Measurements from ENCODE around the gene SAMD13.

SAMD13 gene

DNA sequence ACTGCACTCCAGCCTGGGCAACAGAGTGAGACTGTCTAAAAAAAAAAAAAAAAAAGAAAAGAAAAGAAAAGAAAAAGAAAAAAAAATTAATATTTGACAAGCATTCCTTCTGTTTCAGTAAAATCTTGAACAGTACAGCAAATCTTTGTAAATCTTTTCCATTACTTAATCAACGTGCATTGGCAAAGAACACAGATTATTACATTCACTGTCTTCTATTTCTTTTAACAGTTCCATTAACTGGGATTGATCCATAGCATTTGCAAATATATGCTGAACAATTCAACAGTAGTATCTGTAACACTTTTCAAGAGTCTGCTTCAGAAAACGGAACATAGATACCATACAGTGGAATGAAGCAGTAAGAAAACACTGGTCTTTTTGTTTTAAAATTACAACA, 9.8 kb downstream of the SAMD13 start:
- WGBS (ENCODE audit: extremely low coverage, insufficient coverage, insufficient read length), result no CpG with 5 or more reads among the region's 2 CpGs
- no peak overlapping the region for H3K14ac ChIP-seq (ENCODE audit: low read length)
- no peak overlapping the region for H2BK5ac ChIP-seq (ENCODE audit: low read depth, low read length, poor library complexity)
- no peak overlapping the region for H3K4me2 ChIP-seq (ENCODE audit: low read length)
- H3K36me3 ChIP-seq (ENCODE audit: control insufficient read depth in 1 of 2, insufficient read depth in 2 of 2, low read length in 2 of 2), result no peaks in the 10 kb centered on the region
- H2AK5ac ChIP-seq (ENCODE audit: low read length), result no peak overlapping the region
- no peak overlapping the region for H4K8ac ChIP-seq (ENCODE audit: low read depth, low read length)
- H3K9ac ChIP-seq (ENCODE audit: low read length), result no peak overlapping the region
- H3K23ac ChIP-seq (ENCODE audit: low read length), result no peak overlapping the region
- H3K9me3 ChIP-seq (ENCODE audit: insufficient read depth, low read depth, low read length), result no peaks in the 10 kb centered on the region
- no peak overlapping the region for H2BK120ac ChIP-seq (ENCODE audit: insufficient read depth, low read length, poor library complexity)
- H3K18ac ChIP-seq (ENCODE audit: low read length), result no peak overlapping the region
- no peak overlapping the region for H3K4me3 ChIP-seq (ENCODE audit: low read depth, low read length)
- no peaks in the 10 kb centered on the region for H3K4me1 ChIP-seq (ENCODE audit: control insufficient read depth in 1 of 2, insufficient read depth in 2 of 2, low read length in 2 of 2)
- no peak overlapping the region for H3K27ac ChIP-seq (ENCODE audit: low read depth, low read length)
- no peaks in the 10 kb centered on the region for H3K27me3 ChIP-seq (ENCODE audit: insufficient read depth, low read length)
- no peaks in the 10 kb centered on the region for H3K79me2 ChIP-seq (ENCODE audit: control insufficient read depth, insufficient read depth, low read length, poor library complexity)
- no peak for DNase-seq
- H3K4ac ChIP-seq (ENCODE audit: low read depth, low read length), result no peak overlapping the region
- no peak overlapping the region for H4K12ac ChIP-seq (ENCODE audit: low read depth, low read length)
- no peak overlapping the region for H2AFZ ChIP-seq (ENCODE audit: insufficient read depth, low read length, poor library complexity)
- no peak overlapping the region for H2BK12ac ChIP-seq (ENCODE audit: low read length)
- H3K79me1 ChIP-seq (ENCODE audit: low read length), result no peaks in the 10 kb centered on the region
- no peak overlapping the region for H4K91ac ChIP-seq (ENCODE audit: low read depth, low read length)

DNA sequence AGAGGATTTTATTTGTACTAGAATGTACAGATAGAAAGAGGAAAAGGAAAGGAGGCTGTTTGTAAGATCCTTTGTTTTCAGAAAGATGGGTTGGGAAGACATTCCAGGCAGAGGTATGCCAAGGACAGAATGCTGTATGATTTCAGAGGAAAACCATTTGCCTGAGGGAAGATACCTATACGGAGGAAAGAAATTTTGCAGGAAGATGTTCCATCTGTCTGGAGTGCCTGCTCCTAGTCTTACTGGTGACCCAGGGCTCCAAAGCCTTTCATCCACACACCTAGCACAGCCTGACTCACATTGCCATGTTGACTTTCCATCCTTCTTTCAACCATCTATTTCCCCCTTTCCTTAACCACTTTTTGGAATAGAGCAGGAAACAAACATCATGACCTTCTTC, 18.2 kb downstream of the SAMD13 start:
- Histone ChIP-seq H3K23ac (ENCODE audit: low read length) (no peak overlapping the region), H3K14ac (ENCODE audit: low read length) (no peak overlapping the region), H2AK5ac (ENCODE audit: low read length) (no peak overlapping the region), H3K79me2 (ENCODE audit: control insufficient read depth, insufficient read depth, low read length, poor library complexity) (no peaks in the 10 kb centered on the region), H3K9ac (ENCODE audit: low read length) (no peak overlapping the region), H2AFZ (ENCODE audit: insufficient read depth, low read length, poor library complexity) (no peak overlapping the region), H2BK120ac (ENCODE audit: insufficient read depth, low read length, poor library complexity) (no peak overlapping the region), H3K9me3 (ENCODE audit: insufficient read depth, low read depth, low read length) (no peaks in the 10 kb centered on the region), H3K4me1 (ENCODE audit: control insufficient read depth in 1 of 2, insufficient read depth in 2 of 2, low read length in 2 of 2) (peaks cover 3 to 4% of the 10 kb centered on the region in 2 experiments), H3K4me3 (ENCODE audit: low read depth, low read length) (no peak overlapping the region), H4K12ac (ENCODE audit: low read depth, low read length) (no peak overlapping the region), H3K36me3 (ENCODE audit: control insufficient read depth in 1 of 2, insufficient read depth in 2 of 2, low read length in 2 of 2) (no peaks in the 10 kb centered on the region), H3K18ac (ENCODE audit: low read length) (no peak overlapping the region), H3K79me1 (ENCODE audit: low read length) (no peaks in the 10 kb centered on the region), H3K27ac (ENCODE audit: low read depth, low read length) (no peak overlapping the region), H3K4ac (ENCODE audit: low read depth, low read length) (no peak overlapping the region), H4K8ac (ENCODE audit: low read depth, low read length) (no peak overlapping the region), H4K91ac (ENCODE audit: low read depth, low read length) (no peak overlapping the region), H3K27me3 (ENCODE audit: insufficient read depth, low read length) (no peaks in the 10 kb centered on the region), H2BK12ac (ENCODE audit: low read length) (no peak overlapping the region), H3K4me2 (ENCODE audit: low read length) (no peak overlapping the region), H2BK5ac (ENCODE audit: low read depth, low read length, poor library complexity) (no peak overlapping the region)
- no CpG with 5 or more reads among the region's 1 CpG for WGBS (ENCODE audit: extremely low coverage, insufficient coverage, insufficient read length)
- DNase-seq, result peak; percentile 41 to 90

DNA sequence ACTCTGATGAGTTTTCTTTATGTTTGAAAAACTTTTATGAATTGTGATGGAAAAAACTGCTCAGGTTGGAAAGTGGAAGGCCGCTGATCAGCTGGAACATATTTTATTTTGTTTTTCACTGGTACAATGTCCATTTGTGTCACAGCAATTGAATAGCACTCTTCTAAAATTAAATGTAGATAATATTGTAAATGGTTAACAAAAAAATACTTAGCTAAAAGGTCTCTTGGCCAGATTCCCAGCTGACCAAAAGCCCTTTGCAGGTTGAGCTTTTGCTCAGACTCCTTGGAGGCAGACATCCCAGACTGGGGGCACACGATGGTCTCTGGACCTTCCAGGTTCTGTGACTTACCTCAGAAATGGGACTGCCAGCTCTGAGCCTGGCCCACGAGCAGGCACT, 26.3 kb downstream of the SAMD13 start:
- Histone ChIP-seq H3K4me3 (ENCODE audit: low read depth, low read length) (no peak overlapping the region), H4K12ac (ENCODE audit: low read depth, low read length) (no peak overlapping the region), H2AFZ (ENCODE audit: insufficient read depth, low read length, poor library complexity) (no peak overlapping the region), H3K79me2 (ENCODE audit: control insufficient read depth, insufficient read depth, low read length, poor library complexity) (no peaks in the 10 kb centered on the region), H3K18ac (ENCODE audit: low read length) (no peak overlapping the region), H3K4me2 (ENCODE audit: low read length) (no peak overlapping the region), H3K23ac (ENCODE audit: low read length) (no peak overlapping the region), H2BK5ac (ENCODE audit: low read depth, low read length, poor library complexity) (no peak overlapping the region), H3K79me1 (ENCODE audit: low read length) (no peaks in the 10 kb centered on the region), H2BK120ac (ENCODE audit: insufficient read depth, low read length, poor library complexity) (no peak overlapping the region), H3K9ac (ENCODE audit: low read length) (no peak overlapping the region), H4K8ac (ENCODE audit: low read depth, low read length) (no peak overlapping the region), H3K27me3 (ENCODE audit: insufficient read depth, low read length) (no peaks in the 10 kb centered on the region), H3K27ac (ENCODE audit: low read depth, low read length) (no peak overlapping the region), H2AK5ac (ENCODE audit: low read length) (no peak overlapping the region), H3K4ac (ENCODE audit: low read depth, low read length) (no peak overlapping the region), H3K14ac (ENCODE audit: low read length) (no peak overlapping the region), H3K9me3 (ENCODE audit: insufficient read depth, low read depth, low read length) (peaks cover 4% of the 10 kb centered on the region), H2BK12ac (ENCODE audit: low read length) (no peak overlapping the region), H3K36me3 (ENCODE audit: control insufficient read depth in 1 of 2, insufficient read depth in 2 of 2, low read length in 2 of 2) (no peaks in the 10 kb centered on the region), H3K4me1 (ENCODE audit: control insufficient read depth in 1 of 2, insufficient read depth in 2 of 2, low read length in 2 of 2) (no peaks in the 10 kb centered on the region), H4K91ac (ENCODE audit: low read depth, low read length) (no peak overlapping the region)
- no peak for DNase-seq
- WGBS (ENCODE audit: extremely low coverage, insufficient coverage, insufficient read length), result no CpG with 5 or more reads among the region's 3 CpGs

DNA sequence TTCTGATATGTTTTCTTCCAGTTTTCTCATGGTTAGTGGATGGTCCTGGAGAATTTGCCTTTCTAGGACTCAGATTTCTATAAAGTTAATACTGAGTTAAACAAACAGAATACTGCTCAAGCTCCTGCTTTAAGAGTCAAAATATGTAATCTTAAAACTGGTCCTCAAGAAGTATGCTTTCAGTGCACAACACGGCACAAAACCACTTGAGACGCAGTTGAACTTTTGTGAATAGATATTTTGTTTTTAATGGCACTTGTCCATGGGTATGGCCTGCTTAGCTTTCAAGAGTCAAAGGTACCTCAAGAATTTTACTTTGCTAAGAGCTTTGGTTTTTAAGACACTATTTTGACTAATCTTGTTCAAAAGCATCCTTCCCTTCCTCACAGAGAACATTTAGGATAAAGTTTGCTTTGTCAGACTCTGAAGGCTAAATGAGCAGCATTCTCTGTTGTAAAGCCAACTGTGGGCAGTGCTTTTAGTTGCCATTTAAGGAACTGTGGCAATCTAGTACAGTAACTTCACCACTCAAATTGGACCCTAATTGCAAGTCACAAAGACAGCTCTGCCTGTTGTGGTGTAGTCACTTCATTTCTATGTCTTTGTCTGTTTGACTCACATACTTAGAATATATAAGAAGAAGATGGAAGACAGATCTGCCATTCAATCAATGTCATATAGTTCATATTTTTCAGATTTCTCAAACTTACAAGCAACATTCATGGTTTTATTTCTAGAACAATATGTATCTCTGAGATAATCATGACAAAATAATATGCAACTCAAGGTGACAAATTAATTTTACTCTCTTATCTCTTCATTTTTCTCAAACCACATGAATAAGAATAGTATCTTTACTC, 28.8 kb downstream of the SAMD13 start:
- no peak overlapping the region for H3K9ac ChIP-seq (ENCODE audit: low read length)
- H2BK120ac ChIP-seq (ENCODE audit: insufficient read depth, low read length, poor library complexity), result no peak overlapping the region
- H3K9me3 ChIP-seq (ENCODE audit: insufficient read depth, low read depth, low read length), result peaks cover 4% of the 10 kb centered on the region
- H3K18ac ChIP-seq (ENCODE audit: low read length), result no peak overlapping the region
- no peaks in the 10 kb centered on the region for H3K79me1 ChIP-seq (ENCODE audit: low read length)
- no peak for DNase-seq
- no peak overlapping the region for H2AK5ac ChIP-seq (ENCODE audit: low read length)
- H3K4me2 ChIP-seq (ENCODE audit: low read length), result no peak overlapping the region
- H3K4me3 ChIP-seq (ENCODE audit: low read depth, low read length), result no peak overlapping the region
- no peak overlapping the region for H4K8ac ChIP-seq (ENCODE audit: low read depth, low read length)
- H3K27me3 ChIP-seq (ENCODE audit: insufficient read depth, low read length), result no peaks in the 10 kb centered on the region
- no peak overlapping the region for H3K27ac ChIP-seq (ENCODE audit: low read depth, low read length)
- H3K4ac ChIP-seq (ENCODE audit: low read depth, low read length), result no peak overlapping the region
- no peaks in the 10 kb centered on the region for H3K4me1 ChIP-seq (ENCODE audit: control insufficient read depth in 1 of 2, insufficient read depth in 2 of 2, low read length in 2 of 2)
- no peak overlapping the region for H2AFZ ChIP-seq (ENCODE audit: insufficient read depth, low read length, poor library complexity)
- H2BK12ac ChIP-seq (ENCODE audit: low read length), result no peak overlapping the region
- WGBS (ENCODE audit: extremely low coverage, insufficient coverage, insufficient read length), result no CpG with 5 or more reads among the region's 2 CpGs
- H3K14ac ChIP-seq (ENCODE audit: low read length), result no peak overlapping the region
- no peaks in the 10 kb centered on the region for H3K79me2 ChIP-seq (ENCODE audit: control insufficient read depth, insufficient read depth, low read length, poor library complexity)
- no peak overlapping the region for H4K12ac ChIP-seq (ENCODE audit: low read depth, low read length)
- H3K36me3 ChIP-seq (ENCODE audit: control insufficient read depth in 1 of 2, insufficient read depth in 2 of 2, low read length in 2 of 2), result no peaks in the 10 kb centered on the region
- H3K23ac ChIP-seq (ENCODE audit: low read length), result no peak overlapping the region
- no peak overlapping the region for H2BK5ac ChIP-seq (ENCODE audit: low read depth, low read length, poor library complexity)
- H4K91ac ChIP-seq (ENCODE audit: low read depth, low read length), result no peak overlapping the region
